Breast epithelium (tissue), 4 donors: Measurements from ENCODE around the gene SMIM20. TPM values are rescaled to one million over a fixed set of nuclear protein-coding genes. Genes with fewer than 3 reads are reported as not detected.

Source experiments
- DNase-seq, 2 donors: peaks; one replicate each; pipeline ENCODE4 v3.0.0-alpha.2; 2019; ENCODE audit warnings: low spot score in 2 of 2
- H3K27ac ChIP-seq, 2 donors: fragments of 200-600 bp; sonication (generic) in 1 of 2; one replicate each; pipeline ENCODE4 v1.5.1; 2016 to 2019; ENCODE audit warnings: mild to moderate bottlenecking in 1 of 2
- H3K27me3 ChIP-seq, 2 donors: fragments of 200-600 bp; sonication (generic) in 1 of 2; one replicate each; pipeline versions ENCODE4 v1.5.1 to v1.6.0; 2017 to 2019; ENCODE audit warnings: control low read depth in 1 of 2, mild to moderate bottlenecking in 1 of 2
- H3K36me3 ChIP-seq: fragments of 200-600 bp; one replicate; pipeline ENCODE4 v1.5.1; 2019
- H3K4me1 ChIP-seq, 2 donors: fragments of 200-600 bp; sonication (generic); one replicate each; pipeline ENCODE4 v1.5.1; 2016 to 2019; ENCODE audit warnings: control low read depth in 1 of 2
- H3K4me3 ChIP-seq, 3 donors: fragments of 200-600 bp; sonication (generic); 1 replicate in 2 of 3; 2 replicates in 1 of 3; pipeline ENCODE4 v1.5.1; 2016 to 2019; ENCODE audit warnings: mild to moderate bottlenecking in 3 of 3, moderate library complexity in 2 of 3
- H3K9me3 ChIP-seq, 2 donors: fragments of 200-600 bp; sonication (generic) in 1 of 2; one replicate each; pipeline ENCODE4 v1.5.1; 2016 to 2019; ENCODE audit warnings: control low read depth in 1 of 2
- CTCF ChIP-seq, 3 donors: fragments of 450-650 bp; IDR thresholded peaks; one replicate each; pipeline ENCODE4 v1.5.1; 2016 to 2017; ENCODE audit warnings: antibody characterized with exemption in 3 of 3, mild to moderate bottlenecking in 3 of 3, moderate library complexity in 3 of 3
- POLR2A ChIP-seq: fragments of 450-650 bp; IDR thresholded peaks from one replicate; pipeline ENCODE4 v1.6.1; 2016; ENCODE audit warnings: antibody characterized with exemption, mild to moderate bottlenecking, moderate library complexity
- POLR2AphosphoS5 ChIP-seq, 3 donors: sonication (generic); formaldehyde crosslinking; IDR thresholded peaks; one replicate each; pipeline ENCODE4 v1.6.1; 2017; ENCODE audit warnings: antibody characterized with exemption in 3 of 3
- intact Hi-C: fragments of 100-400 bp; cut with DNase I; formaldehyde crosslinking; loops from one replicate; pipeline ENCODE4 v1.15.1; 2023; ENCODE audit warnings: low total_unique reads
- total RNA-seq, 3 donors: library from RNA; depleted of rRNA; stranded (reverse); fragments of >200 nt; gene quantifications; one replicate each; pipeline ENCODE4 v1.1.0, GENCODE V29; 2016

The SMIM20 gene
- total RNA-seq, 3 donors from 2014 or later: 26.9 to 37.0 (median 29.2) TPM

GRCh38 chr4:25888781-25889180, 25.2 kb upstream of the SMIM20 start:
- intact Hi-C loops: no loop called here

GRCh38 chr4:25889589-25890503, 24.2 kb upstream of the SMIM20 start:
- H3K4me3 ChIP-seq: no peak overlapping the region
- no peaks in the 10 kb centered on the region for H3K27me3 ChIP-seq
- no peak for DNase-seq
- H3K27ac ChIP-seq: no peak overlapping the region
- H3K36me3 ChIP-seq: no peaks in the 10 kb centered on the region
- intact Hi-C loops: no loop called here
- H3K4me1 ChIP-seq: no peaks in the 10 kb centered on the region
- H3K9me3 ChIP-seq: no peaks in the 10 kb centered on the region
- TF ChIP-seq POLR2A: no peak

More at GRCh38 chr4:25888781-25889180, 25.2 kb upstream of the SMIM20 start:
- no peak for DNase-seq
- no peaks in the 10 kb centered on the region for H3K4me1 ChIP-seq
- H3K9me3 ChIP-seq: no peaks in the 10 kb centered on the region
- H3K4me3 ChIP-seq: no peak overlapping the region
- TF ChIP-seq POLR2AphosphoS5 (IDR thresholded peaks at IDR 0.05) (no peak), POLR2A (no peak)
- H3K36me3 ChIP-seq: no peaks in the 10 kb centered on the region
- no peak overlapping the region for H3K27ac ChIP-seq
- no peaks in the 10 kb centered on the region for H3K27me3 ChIP-seq

GRCh38 chr4:25890571-25891485, 23.2 kb upstream of the SMIM20 start:
- no peaks in the 10 kb centered on the region for H3K4me1 ChIP-seq
- DNase-seq: no peak
- no peak overlapping the region for H3K27ac ChIP-seq
- H3K36me3 ChIP-seq: no peaks in the 10 kb centered on the region
- no peaks in the 10 kb centered on the region for H3K9me3 ChIP-seq
- H3K27me3 ChIP-seq: no peaks in the 10 kb centered on the region
- TF ChIP-seq CTCF (IDR thresholded peaks at IDR 0.05) (no peak), POLR2A (no peak), POLR2AphosphoS5 (IDR thresholded peaks at IDR 0.05) (no peak)
- no peak overlapping the region for H3K4me3 ChIP-seq
- intact Hi-C loops: no loop called here

GRCh38 chr4:25892796-25893195, 21.2 kb upstream of the SMIM20 start:
- H3K27me3 ChIP-seq: no peaks in the 10 kb centered on the region
- DNase-seq: no peak
- H3K27ac ChIP-seq: no peak overlapping the region
- H3K36me3 ChIP-seq: no peaks in the 10 kb centered on the region
- no peak overlapping the region for H3K4me3 ChIP-seq
- H3K4me1 ChIP-seq: no peaks in the 10 kb centered on the region
- intact Hi-C loops: no loop called here
- TF ChIP-seq POLR2A (no peak), CTCF (IDR thresholded peaks at IDR 0.05) (no peak), POLR2AphosphoS5 (IDR thresholded peaks at IDR 0.05) (no peak)
- no peaks in the 10 kb centered on the region for H3K9me3 ChIP-seq

- Histone ChIP-seq H3K4me3 (no peak overlapping the region), H3K4me1 (no peaks in the 10 kb centered on the region), H3K36me3 (no peaks in the 10 kb centered on the region), H3K27me3 (no peaks in the 10 kb centered on the region), H3K27ac (no peak overlapping the region), H3K9me3 (no peaks in the 10 kb centered on the region)
- no peak for DNase-seq
- TF ChIP-seq POLR2AphosphoS5 (IDR thresholded peaks at IDR 0.05) (no peak), CTCF (IDR thresholded peaks at IDR 0.05) (no peak), POLR2A (no peak)
- intact Hi-C loops: no loop called here
Measured at GRCh38 chr4:25896776-25897539, 17.1 kb upstream of the SMIM20 start.
